ENCODE data around the gene DZIP1. TPM values are rescaled to one million over a fixed set of nuclear protein-coding genes. Genes with fewer than 3 reads are reported as not detected.

DZIP1 gene
- total RNA-seq, 1 experiment from 2014 or later, result 0.17 TPM

DNA sequence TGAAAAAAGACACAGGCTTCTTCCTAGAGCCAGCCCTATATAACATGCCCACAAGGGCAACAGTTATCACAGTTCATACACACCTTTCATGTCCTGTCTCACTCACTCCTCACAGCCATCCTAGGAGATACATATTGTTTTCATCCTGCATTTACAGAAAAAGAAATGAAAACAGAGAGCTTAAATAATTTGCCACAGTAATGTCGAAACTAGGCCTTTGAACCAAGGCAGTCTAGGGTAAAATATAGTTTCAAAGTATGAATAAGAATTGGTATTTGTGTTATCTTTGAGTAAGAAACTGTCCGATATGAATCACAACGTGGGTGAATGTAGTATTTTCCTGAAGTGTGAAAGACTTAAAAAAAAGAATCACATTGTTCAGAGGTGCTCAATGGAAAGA lies 65.2 kb downstream of the DZIP1 start (continued):
- TF ChIP-seq, protein P1, sequence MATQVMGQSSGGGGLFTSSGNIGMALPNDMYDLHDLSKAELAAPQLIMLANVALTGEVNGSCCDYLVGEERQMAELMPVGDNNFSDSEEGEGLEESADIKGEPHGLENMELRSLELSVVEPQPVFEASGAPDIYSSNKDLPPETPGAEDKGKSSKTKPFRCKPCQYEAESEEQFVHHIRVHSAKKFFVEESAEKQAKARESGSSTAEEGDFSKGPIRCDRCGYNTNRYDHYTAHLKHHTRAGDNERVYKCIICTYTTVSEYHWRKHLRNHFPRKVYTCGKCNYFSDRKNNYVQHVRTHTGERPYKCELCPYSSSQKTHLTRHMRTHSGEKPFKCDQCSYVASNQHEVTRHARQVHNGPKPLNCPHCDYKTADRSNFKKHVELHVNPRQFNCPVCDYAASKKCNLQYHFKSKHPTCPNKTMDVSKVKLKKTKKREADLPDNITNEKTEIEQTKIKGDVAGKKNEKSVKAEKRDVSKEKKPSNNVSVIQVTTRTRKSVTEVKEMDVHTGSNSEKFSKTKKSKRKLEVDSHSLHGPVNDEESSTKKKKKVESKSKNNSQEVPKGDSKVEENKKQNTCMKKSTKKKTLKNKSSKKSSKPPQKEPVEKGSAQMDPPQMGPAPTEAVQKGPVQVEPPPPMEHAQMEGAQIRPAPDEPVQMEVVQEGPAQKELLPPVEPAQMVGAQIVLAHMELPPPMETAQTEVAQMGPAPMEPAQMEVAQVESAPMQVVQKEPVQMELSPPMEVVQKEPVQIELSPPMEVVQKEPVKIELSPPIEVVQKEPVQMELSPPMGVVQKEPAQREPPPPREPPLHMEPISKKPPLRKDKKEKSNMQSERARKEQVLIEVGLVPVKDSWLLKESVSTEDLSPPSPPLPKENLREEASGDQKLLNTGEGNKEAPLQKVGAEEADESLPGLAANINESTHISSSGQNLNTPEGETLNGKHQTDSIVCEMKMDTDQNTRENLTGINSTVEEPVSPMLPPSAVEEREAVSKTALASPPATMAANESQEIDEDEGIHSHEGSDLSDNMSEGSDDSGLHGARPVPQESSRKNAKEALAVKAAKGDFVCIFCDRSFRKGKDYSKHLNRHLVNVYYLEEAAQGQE (IDR thresholded peaks at IDR 0.05; ENCODE audit: low read depth), result no peak

DNA sequence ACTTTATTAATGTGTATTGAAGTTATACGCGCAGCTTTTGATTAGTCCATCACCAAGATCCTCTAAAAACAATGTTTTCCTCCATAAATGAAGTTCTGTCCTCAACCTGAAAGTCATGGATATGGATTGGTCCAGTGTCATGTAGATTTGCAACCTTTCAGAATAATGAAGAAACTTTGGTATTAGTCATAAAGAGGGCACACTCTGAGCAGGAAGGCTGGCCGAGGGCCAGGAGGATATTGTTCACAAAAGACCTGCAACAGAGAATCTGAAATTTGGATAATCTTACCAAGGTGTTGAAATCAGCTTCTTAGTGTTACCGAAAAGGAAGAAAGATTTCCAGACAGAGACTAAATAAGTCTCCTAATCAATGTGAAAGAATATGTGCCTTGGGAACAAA lies 71.3 kb downstream of the DZIP1 start:
- CTCF ChIA-PET, result no interaction called here
- POLR2A ChIA-PET, result no interaction called here

More for the DNA sequence above, 71.3 kb downstream of the DZIP1 start:
- no TSS peak for BruUV-seq (replicated peaks)
- RAD21 ChIA-PET (ENCODE audit: low non-redundant PET in 1 of 2, low total read pairs in 2 of 2, uncharacterized antibody in 2 of 2, unreplicated experiment in 2 of 2), result no interaction called here
- Histone ChIP-seq H3K27ac (ENCODE audit: low read depth, low read length) (no peak overlapping the region), H3K27me3 (ENCODE audit: insufficient read depth, low read length) (no peaks in the 10 kb centered on the region), H4K20me1 (ENCODE audit: insufficient read depth) (no peaks in the 10 kb centered on the region), H3K9me2 (ENCODE audit: insufficient read depth) (no peaks in the 10 kb centered on the region), H3K9me3 (ENCODE audit: control insufficient read depth in 1 of 2, insufficient read depth in 1 of 2, low read depth in 1 of 2, low read length in 2 of 2) (no peaks in the 10 kb centered on the region), H3K36me3 (ENCODE audit: control insufficient read depth in 1 of 2, insufficient read depth in 2 of 2, low read length in 2 of 2) (no peaks in the 10 kb centered on the region), H3K79me2 (ENCODE audit: insufficient read depth, low read length) (no peaks in the 10 kb centered on the region), H3K4me2 (ENCODE audit: low read length) (no peak overlapping the region), H2AFZ (ENCODE audit: low read depth, low read length, poor library complexity, severe bottlenecking) (no peak overlapping the region), H3K9ac (ENCODE audit: low read length) (no peak overlapping the region), H3K4me3 (replicated peaks in 1 of 2; ENCODE audit: low read depth in 1 of 2, low read length in 2 of 2) (no peak overlapping the region), H3K4me1 (ENCODE audit: control insufficient read depth in 1 of 2, insufficient read depth in 2 of 2, low read length in 2 of 2) (no peaks in the 10 kb centered on the region)
- DNase-seq (ENCODE audit: low read depth, low spot score) (no peak), ATAC-seq (no peak)
- intact Hi-C loops (cut with micrococcal nuclease), result no loop called here
- TF ChIP-seq, protein P1 (IDR thresholded peaks at IDR 0.05; ENCODE audit: low read depth), result no peak
- TF ChIP-seq CEBPB (IDR thresholded peaks at IDR 0.05; ENCODE audit: low read depth) (no peak), TCF7L2 (IDR thresholded peaks at IDR 0.05; ENCODE audit: borderline replicate concordance, extremely low read depth, insufficient read depth, insufficient read length) (no peak), CBX3 (IDR thresholded peaks at IDR 0.05; ENCODE audit: low read depth) (no peak), POLR2A (IDR thresholded peaks at IDR 0.05; ENCODE audit: borderline replicate concordance, extremely low read depth, insufficient read depth, insufficient read length) (no peak), EZH2phosphoT487 (IDR thresholded peaks at IDR 0.05; ENCODE audit: borderline replicate concordance) (no peak), SIN3A (IDR thresholded peaks at IDR 0.05; ENCODE audit: low read depth) (no peak), ZFX (IDR thresholded peaks at IDR 0.05) (no peak), POLR2AphosphoS5 (IDR thresholded peaks at IDR 0.05; ENCODE audit: low read depth, low read length) (no peak), SRF (IDR thresholded peaks at IDR 0.05; ENCODE audit: low read depth) (no peak), ZNF274 (IDR thresholded peaks at IDR 0.05; ENCODE audit: low read depth, low read length) (no peak), ELF1 (IDR thresholded peaks at IDR 0.05; ENCODE audit: borderline replicate concordance, low read depth) (no peak), JUND (IDR thresholded peaks at IDR 0.05) (no peak)
- TF ChIP-seq, protein P2, sequence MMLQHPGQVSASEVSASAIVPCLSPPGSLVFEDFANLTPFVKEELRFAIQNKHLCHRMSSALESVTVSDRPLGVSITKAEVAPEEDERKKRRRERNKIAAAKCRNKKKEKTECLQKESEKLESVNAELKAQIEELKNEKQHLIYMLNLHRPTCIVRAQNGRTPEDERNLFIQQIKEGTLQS (IDR thresholded peaks at IDR 0.05), result no peak
- TF ChIP-seq, protein P3, sequence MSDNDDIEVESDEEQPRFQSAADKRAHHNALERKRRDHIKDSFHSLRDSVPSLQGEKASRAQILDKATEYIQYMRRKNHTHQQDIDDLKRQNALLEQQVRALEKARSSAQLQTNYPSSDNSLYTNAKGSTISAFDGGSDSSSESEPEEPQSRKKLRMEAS (IDR thresholded peaks at IDR 0.05), result no peak
- TF ChIP-seq, protein P4, sequence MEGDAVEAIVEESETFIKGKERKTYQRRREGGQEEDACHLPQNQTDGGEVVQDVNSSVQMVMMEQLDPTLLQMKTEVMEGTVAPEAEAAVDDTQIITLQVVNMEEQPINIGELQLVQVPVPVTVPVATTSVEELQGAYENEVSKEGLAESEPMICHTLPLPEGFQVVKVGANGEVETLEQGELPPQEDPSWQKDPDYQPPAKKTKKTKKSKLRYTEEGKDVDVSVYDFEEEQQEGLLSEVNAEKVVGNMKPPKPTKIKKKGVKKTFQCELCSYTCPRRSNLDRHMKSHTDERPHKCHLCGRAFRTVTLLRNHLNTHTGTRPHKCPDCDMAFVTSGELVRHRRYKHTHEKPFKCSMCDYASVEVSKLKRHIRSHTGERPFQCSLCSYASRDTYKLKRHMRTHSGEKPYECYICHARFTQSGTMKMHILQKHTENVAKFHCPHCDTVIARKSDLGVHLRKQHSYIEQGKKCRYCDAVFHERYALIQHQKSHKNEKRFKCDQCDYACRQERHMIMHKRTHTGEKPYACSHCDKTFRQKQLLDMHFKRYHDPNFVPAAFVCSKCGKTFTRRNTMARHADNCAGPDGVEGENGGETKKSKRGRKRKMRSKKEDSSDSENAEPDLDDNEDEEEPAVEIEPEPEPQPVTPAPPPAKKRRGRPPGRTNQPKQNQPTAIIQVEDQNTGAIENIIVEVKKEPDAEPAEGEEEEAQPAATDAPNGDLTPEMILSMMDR (IDR thresholded peaks at IDR 0.05 in 2 of 3, conservative IDR thresholded peaks at IDR 0.05 in 1 of 3; ENCODE audit: borderline replicate concordance in 1 of 3, insufficient read depth in 1 of 3, low read depth in 2 of 3, low read length in 2 of 3), result no peak

Measured in HCT116 (cell line).